Retinal pigment epithelial cell (primary cell): ENCODE data around the gene HS2ST1.
"Not testable (repeated sequence)": the region's sequence is repeated elsewhere in the genome, so short reads cannot be mapped to it uniquely, and the experiment has no call there.

ENCODE experiments used
- DNase-seq: peaks from one replicate; pipeline ENCODE4 v3.0.0-alpha.2; 2010; ENCODE audit warnings: low read depth
- H3K4me3 ChIP-seq: 2 replicates; pipeline ENCODE4 v1.5.1; 2011; ENCODE audit warnings: mild to moderate bottlenecking, low read length, control low read depth, moderate library complexity
- CTCF ChIP-seq: conservative IDR thresholded peaks from 2 replicates; pipeline ENCODE4 v1.5.1; 2011; ENCODE audit warnings: low read depth, low read length, control low read depth, inconsistent platforms

The HS2ST1 gene

GRCh38 chr1:86875722-86876121 is 38.7 kb upstream of the HS2ST1 start:
- no peak for TF ChIP-seq CTCF
- no peak overlapping the region for H3K4me3 ChIP-seq
- no peak for DNase-seq

GRCh38 chr1:86887479-86888162 is 26.8 kb upstream of the HS2ST1 start:
- DNase-seq: no peak
- no peak overlapping the region for H3K4me3 ChIP-seq
- no peak for TF ChIP-seq CTCF

GRCh38 chr1:86888327-86888726 is 26.1 kb upstream of the HS2ST1 start:
- no peak for DNase-seq
- no peak for TF ChIP-seq CTCF

GRCh38 chr1:86899401-86899800 is 15.0 kb upstream of the HS2ST1 start:
- DNase-seq, H3K4me3 ChIP-seq: not testable (repeated sequence)

More at GRCh38 chr1:86888327-86888726, 26.1 kb upstream of the HS2ST1 start:
- H3K4me3 ChIP-seq: no peak overlapping the region

GRCh38 chr1:86905875-86906274 is 8.6 kb upstream of the HS2ST1 start:
- H3K4me3 ChIP-seq: no peak overlapping the region
- DNase-seq: no peak
- no peak for TF ChIP-seq CTCF

GRCh38 chr1:86906419-86906818 is 8.0 kb upstream of the HS2ST1 start:
- TF ChIP-seq CTCF: no peak
- no peak for DNase-seq
- no peak overlapping the region for H3K4me3 ChIP-seq

GRCh38 chr1:86912281-86912900 is 2.0 kb upstream of the HS2ST1 start:
- peak overlapping the region; percentile 88 for H3K4me3 ChIP-seq
- no peak for DNase-seq
- TF ChIP-seq CTCF: no peak
